HEK293 (cell line): ENCODE results near the gene THOC1.

Experiments
- CTCF ChIA-PET: fragments of 350-600 bp; formaldehyde crosslinking; extraction: SDS; loops from one replicate; lab custom pipeline; 2021; ENCODE audit warnings: antibody characterized with exemption; lab: Yijun Ruan, JAX
- POLR2A ChIA-PET: fragments of 300-600 bp; formaldehyde crosslinking; extraction: SDS; loops from one replicate; lab custom pipeline; 2020; ENCODE audit warnings: antibody characterized with exemption, inconsistent platforms; lab: Yijun Ruan, JAX
- H3K27ac ChIP-seq: fragments of 200-500 bp; sonication (Bioruptor generic); 2 replicates; pipeline ENCODE4 v1.5.1; 2014; ENCODE audit warnings: low read depth, low read length, control low read depth, inconsistent platforms; ENCODE audit errors: extremely low read depth
- H3K36me3 ChIP-seq, 2 experiments: fragments of 200-500 bp in 1 of 2; sonication (Bioruptor generic) in 1 of 2; 1 replicate in 1 of 2; 2 replicates in 1 of 2; pipeline ENCODE4 v1.5.1; 2014 to 2017; ENCODE audit warnings: inconsistent platforms in 2 of 2, low read length in 2 of 2; ENCODE audit not compliant: control insufficient read depth in 2 of 2, insufficient read depth in 1 of 2
- H3K4me1 ChIP-seq: fragments of 200-500 bp; sonication (Bioruptor generic); 2 replicates; pipeline ENCODE4 v1.5.1; 2014; ENCODE audit warnings: mild to moderate bottlenecking, low read length, inconsistent platforms; ENCODE audit not compliant: control insufficient read depth, insufficient read depth
- H3K4me3 ChIP-seq: 2 replicates; pipeline ENCODE4 v1.5.1; 2011; ENCODE audit warnings: low read depth, mild to moderate bottlenecking, control low read depth, low read length, moderate library complexity
- H3K9me3 ChIP-seq: fragments of 200-500 bp; sonication (Bioruptor generic); 2 replicates; pipeline ENCODE4 v1.5.1; 2014; ENCODE audit warnings: low read depth, low read length, inconsistent platforms; ENCODE audit not compliant: control insufficient read depth, insufficient read depth
- AEBP2 ChIP-seq: fragments of 450-650 bp; formaldehyde crosslinking; IDR thresholded peaks from 2 replicates; pipeline ENCODE4 v1.5.1; 2016; ENCODE audit warnings: missing biosample characterization, missing genetic modification characterization, borderline replicate concordance
- ATF2 ChIP-seq: fragments of 450-650 bp; formaldehyde crosslinking; IDR thresholded peaks from 2 replicates; pipeline ENCODE4 v1.5.1; 2016; ENCODE audit warnings: missing biosample characterization, missing genetic modification characterization, low read depth
- BCL6B ChIP-seq: fragments of 450-650 bp; formaldehyde crosslinking; IDR thresholded peaks from 2 replicates; pipeline ENCODE4 v1.5.1; 2017; ENCODE audit warnings: missing biosample characterization, missing genetic modification characterization
- HOXA7 ChIP-seq: sonication (generic); formaldehyde crosslinking; IDR thresholded peaks from 2 replicates; pipeline ENCODE4 v1.8.1; 2022; ENCODE audit warnings: missing genetic modification reagents, borderline replicate concordance
- KLF7 ChIP-seq: fragments of 450-650 bp; formaldehyde crosslinking; IDR thresholded peaks from 2 replicates; pipeline ENCODE4 v1.5.1; 2016; ENCODE audit warnings: missing biosample characterization, missing genetic modification characterization, borderline replicate concordance
- PRDM2 ChIP-seq: fragments of 450-650 bp; formaldehyde crosslinking; IDR thresholded peaks from 2 replicates; pipeline ENCODE4 v1.5.1; 2016; ENCODE audit warnings: missing biosample characterization, missing genetic modification characterization, borderline replicate concordance
- PRDM6 ChIP-seq: fragments of 450-650 bp; formaldehyde crosslinking; IDR thresholded peaks from 2 replicates; pipeline ENCODE4 v1.5.1; 2017; ENCODE audit warnings: missing biosample characterization, missing genetic modification characterization
- YY1 ChIP-seq: fragments of 450-650 bp; formaldehyde crosslinking; IDR thresholded peaks from 2 replicates; pipeline ENCODE4 v1.5.1; 2018; ENCODE audit warnings: missing biosample characterization, missing genetic modification characterization
- ZBTB10 ChIP-seq: fragments of 450-650 bp; formaldehyde crosslinking; IDR thresholded peaks from 2 replicates; pipeline ENCODE4 v1.5.1; 2016; ENCODE audit warnings: missing biosample characterization, missing genetic modification characterization
- ZBTB7A ChIP-seq: fragments of 450-650 bp; formaldehyde crosslinking; IDR thresholded peaks from 2 replicates; pipeline ENCODE4 v1.5.1; 2016; ENCODE audit warnings: low read depth, missing biosample characterization, missing genetic modification characterization
- ZFHX2 ChIP-seq: fragments of 450-650 bp; formaldehyde crosslinking; conservative IDR thresholded peaks from 2 replicates; pipeline ENCODE4 v1.5.1; 2016; ENCODE audit warnings: missing biosample characterization, missing genetic modification characterization
- ZNF239 ChIP-seq: fragments of 450-650 bp; formaldehyde crosslinking; IDR thresholded peaks from 2 replicates; pipeline ENCODE4 v1.5.1; 2016; ENCODE audit warnings: missing biosample characterization, missing genetic modification characterization
- ZNF501 ChIP-seq: fragments of 450-650 bp; formaldehyde crosslinking; IDR thresholded peaks from 2 replicates; pipeline ENCODE4 v1.5.1; 2016; ENCODE audit warnings: missing biosample characterization, missing genetic modification characterization
- ZNF560 ChIP-seq: fragments of 450-650 bp; formaldehyde crosslinking; IDR thresholded peaks from 2 replicates; pipeline ENCODE4 v1.5.1; 2017; ENCODE audit warnings: missing biosample characterization, missing genetic modification characterization, borderline replicate concordance
- ZNF670 ChIP-seq: fragments of 450-650 bp; formaldehyde crosslinking; IDR thresholded peaks from 2 replicates; pipeline ENCODE4 v1.5.1; 2016; ENCODE audit warnings: missing biosample characterization, missing genetic modification characterization, low read depth
- ZNF747 ChIP-seq: fragments of 450-650 bp; formaldehyde crosslinking; IDR thresholded peaks from 2 replicates; pipeline ENCODE4 v1.5.1; 2016; ENCODE audit warnings: missing biosample characterization, missing genetic modification characterization
- ZNF776 ChIP-seq: fragments of 450-650 bp; formaldehyde crosslinking; IDR thresholded peaks from 2 replicates; pipeline ENCODE4 v1.5.0; 2017; ENCODE audit warnings: missing biosample characterization, missing genetic modification characterization, borderline replicate concordance
- ZNF843 ChIP-seq: fragments of 450-650 bp; formaldehyde crosslinking; IDR thresholded peaks from 2 replicates; pipeline ENCODE4 v1.5.1; 2016; ENCODE audit warnings: missing biosample characterization, missing genetic modification characterization
- ZSCAN16 ChIP-seq: fragments of 450-650 bp; formaldehyde crosslinking; IDR thresholded peaks from 2 replicates; pipeline ENCODE4 v1.5.1; 2016; ENCODE audit warnings: missing biosample characterization, missing genetic modification characterization

The THOC1 gene

GRCh38 chr18:191725-192124, 76.1 kb downstream of the THOC1 start:
- TF ChIP-seq ZNF776 (tag by site-specific recombination) (no peak), ATF2 (no peak), ZNF560 (no peak), ZBTB10 (tag by site-specific recombination) (no peak), ZNF239 (tag by site-specific recombination) (no peak), ZNF843 (tag by site-specific recombination) (no peak), ZBTB7A (no peak), AEBP2 (tag by site-specific recombination) (no peak), ZFHX2 (tag by site-specific recombination) (no peak), ZNF747 (tag by site-specific recombination) (no peak), YY1 (no peak), HOXA7 (CRISPR knock-in tag) (no peak)
- H3K4me1 ChIP-seq = peaks cover 10% of the 10 kb centered on the region; the same call in 1 of the 2 replicates
- CTCF ChIA-PET = interaction anchor here (1.0 to 1.1 kb wide), 2 partner anchors 9 to 23 kb away, joined by 3 to 4 read pairs; no protein-coding TSS in a partner anchor
- peaks cover 5 to 26% of the 10 kb centered on the region in 2 experiments for H3K36me3 ChIP-seq
- H3K27ac ChIP-seq = no peak overlapping the region
- no peaks in the 10 kb centered on the region for H3K9me3 ChIP-seq
- POLR2A ChIA-PET = no interaction called here
- H3K4me3 ChIP-seq = no peak overlapping the region

- no peak overlapping the region for H3K27ac ChIP-seq
- peaks cover 8 to 33% of the 10 kb centered on the region in 2 experiments for H3K36me3 ChIP-seq
- POLR2A ChIA-PET = no interaction called here
Measured at GRCh38 chr18:189254-189653, 78.6 kb downstream of the THOC1 start.

More at GRCh38 chr18:189254-189653, 78.6 kb downstream of the THOC1 start:
- H3K4me3 ChIP-seq = no peak overlapping the region
- TF ChIP-seq ZNF670 (tag by site-specific recombination) (no peak), PRDM6 (tag by site-specific recombination) (peak; percentile 47; the same call in 1 of the 2 replicates), ZNF501 (tag by site-specific recombination) (no peak), BCL6B (tag by site-specific recombination) (peak; percentile 53; the same call in 1 of the 2 replicates), KLF7 (tag by site-specific recombination) (no peak), PRDM2 (tag by site-specific recombination) (no peak), ZBTB7A (no peak), ZSCAN16 (tag by site-specific recombination) (no peak)
- TF ChIP-seq, all 188 proteins: peak for 2
- CTCF ChIA-PET = no interaction called here
- Histone ChIP-seq H3K4me1 (peaks cover 10% of the 10 kb centered on the region; the same call in 1 of the 2 replicates), H3K9me3 (no peaks in the 10 kb centered on the region)
